K562 (cell line): ENCODE measurements around the gene CDC42EP1. TPM values are rescaled to one million over a fixed set of nuclear protein-coding genes. Genes with fewer than 3 reads are reported as not detected.

Source experiments
- ATAC-seq: fragments of 200-7000 bp; cut with Tn5 transposase; 3 replicates; pipeline ENCODE4 v1.9.1; 2020; ENCODE audit warnings: moderate library complexity
- BruUV-seq: library from RNA; stranded (reverse); fragments of 400-500 nt; replicated peaks from 2 replicates; lab custom pipeline; 2021; lab: Mats Ljungman, UMichigan
- CTCF ChIA-PET: fragments of 300-600 bp; formaldehyde crosslinking; extraction: SDS; loops from one replicate; lab custom pipeline; 2021; ENCODE audit warnings: low intra/inter-chr PET ratio; lab: Yijun Ruan, JAX
- POLR2A ChIA-PET: fragments of 300-600, 350-650 bp; sonication (Branson Sonifier 250); formaldehyde crosslinking; extraction: SDS; loops from one replicate; lab custom pipeline; 2021; ENCODE audit warnings: antibody characterized with exemption, inconsistent platforms; lab: Yijun Ruan, JAX
- DNase-seq, 4 experiments: peaks; one replicate each; pipeline versions ENCODE4 v3.0.0 to v3.0.0-alpha.2; 2011 to 2018; ENCODE audit warnings: low spot score in 3 of 4, mixed read lengths in 3 of 4; ENCODE audit errors: extremely low read depth in 1 of 4
- FAIRE-seq: peaks from 2 replicates; lab custom pipeline; 2011; peaks lifted over from hg19 to GRCh38; lab: Jason Lieb, UNC
- H2AFZ ChIP-seq: 2 replicates; pipeline ENCODE4 v1.6.0; 2011; ENCODE audit warnings: low read depth, low read length, control low read depth, inconsistent platforms
- H3K27ac ChIP-seq: fragments of 200-600 bp; 3 replicates; pipeline ENCODE4 v1.8.0; 2011; ENCODE audit warnings: low read depth, mild to moderate bottlenecking, control low read depth, inconsistent platforms, low read length, moderate library complexity, mixed read lengths; ENCODE audit errors: extremely low read depth
- H3K27me3 ChIP-seq, 2 experiments: fragments of 300-600 bp in 1 of 2; 2 replicates in 1 of 2; 3 replicates in 1 of 2; pipeline versions ENCODE4 v1.6.0 to v1.8.0; 2011; ENCODE audit warnings: inconsistent platforms in 2 of 2, low read length in 2 of 2, mild to moderate bottlenecking in 1 of 2, mixed read lengths in 1 of 2, moderate library complexity in 1 of 2; ENCODE audit not compliant: control insufficient read depth in 2 of 2, insufficient read depth in 2 of 2
- H3K36me3 ChIP-seq: fragments of 300-600 bp; 3 replicates; pipeline ENCODE4 v1.8.0; 2011; ENCODE audit warnings: mild to moderate bottlenecking, low read length, inconsistent platforms; ENCODE audit not compliant: control insufficient read depth, insufficient read depth
- H3K4me1 ChIP-seq, 2 experiments: fragments of 200-600 bp in 1 of 2; replicated peaks in 1 of 2; 2 replicates in 1 of 2; 3 replicates in 1 of 2; pipeline versions ENCODE4 v1.5.1 to v1.8.0; 2011; ENCODE audit warnings: inconsistent platforms in 2 of 2, low read length in 2 of 2, mild to moderate bottlenecking in 1 of 2, mixed read lengths in 1 of 2, moderate library complexity in 1 of 2; ENCODE audit not compliant: control insufficient read depth in 2 of 2, insufficient read depth in 2 of 2
- H3K4me2 ChIP-seq: 2 replicates; pipeline ENCODE4 v1.6.1; 2011; ENCODE audit warnings: low read length, control low read depth, inconsistent platforms, mixed read lengths; ENCODE audit not compliant: insufficient read depth
- H3K4me3 ChIP-seq: fragments of 200-600 bp; sonication (generic), shearing (Covaris generic); 2 replicates; pipeline ENCODE4 v1.5.1; 2016; ENCODE audit warnings: control low read depth, inconsistent platforms
- H3K79me2 ChIP-seq: fragments of 200-600 bp; 3 replicates; pipeline ENCODE4 v1.8.0; 2011; ENCODE audit warnings: low read length, inconsistent platforms; ENCODE audit not compliant: control insufficient read depth, insufficient read depth
- H3K9ac ChIP-seq, 2 experiments: 2 replicates each; pipeline versions ENCODE4 v1.6.0 to v1.6.1; 2011; ENCODE audit warnings: low read depth in 2 of 2, low read length in 2 of 2, control low read depth in 1 of 2, inconsistent platforms in 1 of 2, mild to moderate bottlenecking in 1 of 2, mixed read lengths in 1 of 2; ENCODE audit not compliant: insufficient read depth in 1 of 2
- H3K9me1 ChIP-seq: one replicate; pipeline ENCODE4 v1.6.0; 2011; ENCODE audit warnings: inconsistent platforms, mild to moderate bottlenecking, low read length, moderate library complexity; ENCODE audit not compliant: control insufficient read depth, insufficient read depth
- H3K9me3 ChIP-seq: replicated peaks from 2 replicates; pipeline ENCODE4 v1.5.1; 2011; ENCODE audit warnings: low read depth, low read length, inconsistent platforms; ENCODE audit not compliant: control insufficient read depth, insufficient read depth
- H4K20me1 ChIP-seq: replicated peaks from 2 replicates; pipeline ENCODE4 v1.6.1; 2011; ENCODE audit warnings: low read length, inconsistent platforms, mixed read lengths; ENCODE audit not compliant: control insufficient read depth, insufficient read depth
- ADNP ChIP-seq: fragments of 200-800 bp; sonication (Bioruptor generic); IDR thresholded peaks from 2 replicates; pipeline ENCODE4 v1.6.1; 2016; ENCODE audit warnings: missing genetic modification characterization, missing compliant biosample characterization
- BMI1 ChIP-seq: fragments of 150-350 bp; IDR thresholded peaks from 2 replicates; pipeline ENCODE4 v1.6.1; 2014; ENCODE audit warnings: low read length
- FUS ChIP-seq: fragments of 200-400 bp; formaldehyde crosslinking; optimal IDR thresholded peaks from 2 replicates; pipeline ENCODE3; 2017; ENCODE audit warnings: low read depth, low read length
- MAZ ChIP-seq, 2 experiments: fragments of 450-650 bp in 1 of 2; sonication (generic) in 1 of 2; formaldehyde crosslinking; IDR thresholded peaks in 1 of 2; conservative IDR thresholded peaks in 1 of 2; 2 replicates each; pipeline versions ENCODE4 v1.4.0 to v1.5.0; 2020; ENCODE audit warnings: mild to moderate bottlenecking in 1 of 2, missing genetic modification reagents in 1 of 2
- NR1H2 ChIP-seq: sonication (generic); formaldehyde crosslinking; IDR thresholded peaks from 2 replicates; pipeline ENCODE4 v1.4.0; 2020; ENCODE audit warnings: mild to moderate bottlenecking, missing genetic modification reagents
- SMAD2 ChIP-seq: fragments of 150-350 bp; IDR thresholded peaks from 2 replicates; pipeline ENCODE4 v1.6.1; 2014; ENCODE audit warnings: low read depth, mild to moderate bottlenecking, low read length
- ZBTB12 ChIP-seq: fragments of 250-450 bp; sonication (Bioruptor Pico); IDR thresholded peaks from 2 replicates; pipeline ENCODE4 v1.4.0; 2020
- ZFP36 ChIP-seq: fragments of 150-350 bp; IDR thresholded peaks from 2 replicates; pipeline ENCODE4 v1.6.1; 2018; ENCODE audit warnings: low read length, low read depth; ENCODE audit not compliant: partially characterized antibody
- ZNF24 ChIP-seq: fragments of 450-650 bp; IDR thresholded peaks from 2 replicates; pipeline ENCODE4 v1.6.1; 2016
- ZNF778 ChIP-seq: fragments of 450-650 bp; formaldehyde crosslinking; IDR thresholded peaks from 2 replicates; pipeline ENCODE4 v1.4.0; 2020; ENCODE audit warnings: mild to moderate bottlenecking, moderate library complexity
- WGBS: fragments of 100-300 bp; shearing (Covaris generic); methylation state at CpG from one replicate; pipeline ENCODE4 v1.1.6; 2016; ENCODE audit warnings: low coverage, mixed read lengths; ENCODE audit not compliant: insufficient coverage; ENCODE audit errors: missing lambda C conversion rate; 5-methylcytosine and 5-hydroxymethylcytosine counted together
- in situ Hi-C: fragments of 300-500 bp; cut with MboI; formaldehyde crosslinking; loops from 4 replicates; pipeline ENCODE4 v1.15.0; 2018; ENCODE audit warnings: inconsistent platforms, mixed read lengths
- intact Hi-C: fragments of 100-400 bp; cut with micrococcal nuclease; formaldehyde crosslinking; loops from 2 replicates; pipeline ENCODE4 v1.14.2; 2022
- polyA plus RNA-seq, 8 experiments: library from polyadenylated mRNA; depleted of rRNA in 4 of 8; stranded (reverse) in 5 of 8; unstranded in 3 of 8; fragments of >200 nt; fragmentation: Nextera tagmentation in 2 of 8; fragmentation: Illumina TruSeq in 1 of 8; extraction: Ambion mirVana in 2 of 8; extraction: Trizol in 1 of 8; gene quantifications; 2 replicates each; pipeline versions ENCODE4 v1.2.1 to v1.2.3, GENCODE V29; 2011 to 2014; ENCODE audit warnings: inconsistent platforms in 1 of 8, missing spikeins in 1 of 8
- total RNA-seq, 7 experiments: library from RNA; depleted of rRNA in 6 of 7; stranded (reverse); fragments of >200 nt in 6 of 7; fragmentation: Illumina TruSeq in 2 of 7; extraction: Trizol in 2 of 7; gene quantifications; 2 replicates each; pipeline versions ENCODE4 v1.2.1 to v1.2.3, GENCODE V29; 2011 to 2021; ENCODE audit warnings: low replicate concordance in 1 of 7
- TF ChIP-seq, protein P1 (sequence below), 3 experiments: fragments of 200-800 bp in 1 of 3; sonication (Bioruptor generic) in 1 of 3; sonication (generic) in 1 of 3; formaldehyde crosslinking in 1 of 3; IDR thresholded peaks; 2 replicates each; pipeline versions ENCODE4 v1.6.1 to v1.8.0; 2016 to 2022; ENCODE audit warnings: mild to moderate bottlenecking in 2 of 3, missing compliant biosample characterization in 2 of 3, missing genetic modification characterization in 2 of 3, missing genetic modification reagents in 1 of 3
- TF ChIP-seq, protein P2 (sequence below): fragments of 450-650 bp; IDR thresholded peaks from 2 replicates; pipeline ENCODE4 v1.6.1; 2016; ENCODE audit warnings: low read depth, mild to moderate bottlenecking, moderate library complexity
- TF ChIP-seq, protein P3 (sequence below): fragments of 200-800 bp; sonication (Bioruptor generic); IDR thresholded peaks from 2 replicates; pipeline ENCODE4 v1.6.1; 2017; ENCODE audit warnings: missing genetic modification characterization, missing compliant biosample characterization

CDC42EP1 gene
- total and polyA plus RNA-seq, 9 of the 15 experiments (the other 6 are each of a cell fraction or from before 2014, with no cell fraction given) = 0.67 to 70.2 (median 7.3) TPM

DNA sequence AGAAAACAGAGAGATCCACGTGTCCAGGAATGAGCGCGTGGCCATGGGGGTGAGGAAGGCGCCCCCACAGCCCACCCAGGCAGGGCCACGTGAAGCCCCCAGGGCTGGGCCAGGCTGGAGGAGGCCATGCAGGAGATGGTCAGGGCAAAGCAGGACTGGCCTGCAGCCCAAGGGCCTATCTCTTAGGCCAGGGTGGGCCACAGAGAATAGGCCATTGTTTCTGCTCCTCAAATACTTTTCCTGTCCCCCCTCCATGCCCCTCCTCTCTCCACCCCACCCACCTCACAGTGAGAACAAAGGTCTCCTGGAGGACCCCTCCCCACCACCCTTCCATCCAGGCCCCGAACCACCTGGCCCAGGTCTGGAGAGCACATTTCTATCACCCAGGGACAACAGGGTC is 8.3 kb upstream of the CDC42EP1 start (continued):
- TF ChIP-seq ZNF778 (CRISPR knock-in tag) = no peak
- no peak for TF ChIP-seq ZNF24
- no peak for TF ChIP-seq FUS
- TF ChIP-seq, all 486 proteins: peak for 0

DNA sequence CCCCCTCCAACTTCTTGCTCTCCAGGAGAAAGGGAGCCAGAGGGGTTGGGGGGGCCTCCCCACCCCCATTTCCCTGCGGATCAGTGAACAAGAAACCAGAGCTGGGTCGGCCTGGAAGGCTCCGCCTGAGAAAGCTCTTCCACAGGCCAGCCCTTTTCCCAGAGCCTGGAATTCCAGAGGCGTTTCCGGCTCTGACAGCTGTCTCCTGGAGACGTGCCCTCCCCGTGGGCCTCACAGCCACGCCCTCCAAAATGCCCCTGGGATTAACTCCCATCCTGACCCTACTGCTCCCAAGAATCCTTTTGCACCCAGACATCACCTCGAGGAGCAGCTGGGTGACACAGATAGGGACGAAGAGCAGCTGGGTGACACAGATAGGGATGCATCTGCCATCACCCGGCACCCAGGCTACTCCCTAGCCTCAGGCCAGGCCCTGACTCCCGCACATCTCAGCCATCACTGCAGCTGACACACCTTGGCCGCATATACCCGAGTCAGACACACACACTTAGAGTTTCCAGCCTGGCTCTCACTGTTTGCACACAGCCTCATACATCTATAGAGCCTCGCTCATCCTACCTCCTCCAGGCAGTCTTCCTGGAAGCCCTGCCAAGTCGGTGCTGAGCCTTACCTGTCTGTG is 7.6 kb upstream of the CDC42EP1 start:
- no peaks in the 10 kb centered on the region for H3K27me3 ChIP-seq
- in situ Hi-C loops = no loop called here
- H3K9ac ChIP-seq = peak overlapping the region in 1 of 2 experiments; percentile 33; a peak in 1 of 4 replicates
- no peak overlapping the region for H3K4me3 ChIP-seq
- H3K9me3 ChIP-seq = no peaks in the 10 kb centered on the region
- peak; percentile 88 to 92 (median 90) for DNase-seq
- ChIA-PET POLR2A (interaction anchor here (0.6 to 1.7 kb wide), 7 partner anchors 9 to 344 kb away, joined by 3 to 11 read pairs (median 3); no protein-coding TSS in a partner anchor), CTCF (no interaction called here)
- WGBS = 3% methylated on average over 15 of the region's 16 CpGs
- peaks cover 26 to 37% of the 10 kb centered on the region in 2 experiments for H3K4me1 ChIP-seq
- no TSS peak for BruUV-seq
- intact Hi-C loops = no loop called here
- no peak overlapping the region; the same call in 2 of the 3 replicates for H3K27ac ChIP-seq
- no peaks in the 10 kb centered on the region for H3K36me3 ChIP-seq
- no peak overlapping the region for H2AFZ ChIP-seq
- H4K20me1 ChIP-seq = no peaks in the 10 kb centered on the region
- no peaks in the 10 kb centered on the region; the same call in 2 of the 3 replicates for H3K79me2 ChIP-seq
- H3K9me1 ChIP-seq = no peaks in the 10 kb centered on the region
- peak overlapping the region; percentile 66 for H3K4me2 ChIP-seq
- peak; percentile 100 for FAIRE-seq
- ATAC-seq = peak; percentile 96
- TF ChIP-seq MAZ (CRISPR knock-in tag; conservative IDR thresholded peaks at IDR 0.05 in 1 of 2, IDR thresholded peaks at IDR 0.05 in 1 of 2) = peak; percentile 41 to 76
- TF ChIP-seq, protein P1, sequence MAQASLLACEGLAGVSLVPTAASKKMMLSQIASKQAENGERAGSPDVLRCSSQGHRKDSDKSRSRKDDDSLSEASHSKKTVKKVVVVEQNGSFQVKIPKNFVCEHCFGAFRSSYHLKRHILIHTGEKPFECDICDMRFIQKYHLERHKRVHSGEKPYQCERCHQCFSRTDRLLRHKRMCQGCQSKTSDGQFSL (CRISPR knock-in tag; IDR thresholded peaks at IDR 0.05) = peak; percentile 68
- TF ChIP-seq, protein P1 (tag; IDR thresholded peaks at IDR 0.05) = no peak; a peak in 1 of 4 replicates
- no peak for TF ChIP-seq SMAD2
- TF ChIP-seq ZBTB12 (CRISPR knock-in tag) = no peak
- TF ChIP-seq, protein P2, sequence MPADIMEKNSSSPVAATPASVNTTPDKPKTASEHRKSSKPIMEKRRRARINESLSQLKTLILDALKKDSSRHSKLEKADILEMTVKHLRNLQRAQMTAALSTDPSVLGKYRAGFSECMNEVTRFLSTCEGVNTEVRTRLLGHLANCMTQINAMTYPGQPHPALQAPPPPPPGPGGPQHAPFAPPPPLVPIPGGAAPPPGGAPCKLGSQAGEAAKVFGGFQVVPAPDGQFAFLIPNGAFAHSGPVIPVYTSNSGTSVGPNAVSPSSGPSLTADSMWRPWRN = peak; percentile 91
- no peak for TF ChIP-seq ADNP (tag)
- TF ChIP-seq BMI1 = no peak
- TF ChIP-seq, protein P3, sequence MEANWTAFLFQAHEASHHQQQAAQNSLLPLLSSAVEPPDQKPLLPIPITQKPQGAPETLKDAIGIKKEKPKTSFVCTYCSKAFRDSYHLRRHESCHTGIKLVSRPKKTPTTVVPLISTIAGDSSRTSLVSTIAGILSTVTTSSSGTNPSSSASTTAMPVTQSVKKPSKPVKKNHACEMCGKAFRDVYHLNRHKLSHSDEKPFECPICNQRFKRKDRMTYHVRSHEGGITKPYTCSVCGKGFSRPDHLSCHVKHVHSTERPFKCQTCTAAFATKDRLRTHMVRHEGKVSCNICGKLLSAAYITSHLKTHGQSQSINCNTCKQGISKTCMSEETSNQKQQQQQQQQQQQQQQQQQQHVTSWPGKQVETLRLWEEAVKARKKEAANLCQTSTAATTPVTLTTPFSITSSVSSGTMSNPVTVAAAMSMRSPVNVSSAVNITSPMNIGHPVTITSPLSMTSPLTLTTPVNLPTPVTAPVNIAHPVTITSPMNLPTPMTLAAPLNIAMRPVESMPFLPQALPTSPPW (CRISPR knock-in tag) = peak; percentile 69
- peak; percentile 96 for TF ChIP-seq ZFP36
- TF ChIP-seq NR1H2 (CRISPR knock-in tag) = no peak
